ENCODE data around the gene ATG12. TPM values are rescaled to one million over a fixed set of nuclear protein-coding genes. Genes with fewer than 3 reads are reported as not detected.

ATG12 gene
- total RNA-seq, 2 donors from 2014 or later = 32.6 to 89.8 TPM

- TF ChIP-seq, protein P1, sequence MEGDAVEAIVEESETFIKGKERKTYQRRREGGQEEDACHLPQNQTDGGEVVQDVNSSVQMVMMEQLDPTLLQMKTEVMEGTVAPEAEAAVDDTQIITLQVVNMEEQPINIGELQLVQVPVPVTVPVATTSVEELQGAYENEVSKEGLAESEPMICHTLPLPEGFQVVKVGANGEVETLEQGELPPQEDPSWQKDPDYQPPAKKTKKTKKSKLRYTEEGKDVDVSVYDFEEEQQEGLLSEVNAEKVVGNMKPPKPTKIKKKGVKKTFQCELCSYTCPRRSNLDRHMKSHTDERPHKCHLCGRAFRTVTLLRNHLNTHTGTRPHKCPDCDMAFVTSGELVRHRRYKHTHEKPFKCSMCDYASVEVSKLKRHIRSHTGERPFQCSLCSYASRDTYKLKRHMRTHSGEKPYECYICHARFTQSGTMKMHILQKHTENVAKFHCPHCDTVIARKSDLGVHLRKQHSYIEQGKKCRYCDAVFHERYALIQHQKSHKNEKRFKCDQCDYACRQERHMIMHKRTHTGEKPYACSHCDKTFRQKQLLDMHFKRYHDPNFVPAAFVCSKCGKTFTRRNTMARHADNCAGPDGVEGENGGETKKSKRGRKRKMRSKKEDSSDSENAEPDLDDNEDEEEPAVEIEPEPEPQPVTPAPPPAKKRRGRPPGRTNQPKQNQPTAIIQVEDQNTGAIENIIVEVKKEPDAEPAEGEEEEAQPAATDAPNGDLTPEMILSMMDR (IDR thresholded peaks at IDR 0.05) = no peak
- Histone ChIP-seq H3K9me3 (no peaks in the 10 kb centered on the region), H3K36me3 (no peaks in the 10 kb centered on the region), H3K4me3 (no peak overlapping the region), H3K27ac (no peak overlapping the region), H3K4me1 (ENCODE audit: control insufficient read depth in 1 of 2, low read depth in 2 of 2) (peaks cover 0 to under 1% of the 10 kb centered on the region in 2 donors), H3K27me3 (replicated peaks; ENCODE audit: insufficient read depth) (no peaks in the 10 kb centered on the region)
- DNase-seq (ENCODE audit: low spot score) = no peak
- ATAC-seq (ENCODE audit: insufficient number of reproducible peaks, low FRiP score, low read depth) = no peak
Observed at GRCh38 chr5:115806986-115807653, 34.2 kb downstream of the ATG12 start.

DNA sequence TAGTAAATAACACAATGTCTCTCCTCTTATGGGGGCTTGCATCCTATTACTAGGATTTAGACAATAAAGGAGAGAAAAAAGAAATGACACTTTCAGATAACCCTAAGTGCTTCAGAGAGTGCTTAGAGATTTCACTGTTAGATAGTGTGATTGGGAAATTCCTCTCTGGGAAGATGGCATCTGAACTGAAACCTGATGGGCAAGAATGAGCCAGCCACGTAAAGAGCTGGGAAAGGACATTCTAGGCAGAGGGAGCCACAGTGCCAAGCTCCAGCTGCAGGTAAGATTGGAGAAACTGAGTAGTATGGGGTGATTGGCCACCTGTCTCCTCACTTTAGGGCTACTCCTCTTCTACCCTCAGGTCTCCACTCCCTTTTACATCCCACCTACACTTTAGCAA is 39.4 kb downstream of the ATG12 start:
- ATAC-seq (ENCODE audit: insufficient number of reproducible peaks, low FRiP score, low read depth) = no peak
- TF ChIP-seq, protein P1 (IDR thresholded peaks at IDR 0.05) = no peak
- Histone ChIP-seq H3K4me3 (no peak overlapping the region), H3K4me1 (ENCODE audit: control insufficient read depth in 1 of 2, low read depth in 2 of 2) (no peaks in the 10 kb centered on the region), H3K27ac (no peak overlapping the region), H3K9me3 (no peaks in the 10 kb centered on the region), H3K27me3 (replicated peaks; ENCODE audit: insufficient read depth) (no peaks in the 10 kb centered on the region), H3K36me3 (no peaks in the 10 kb centered on the region)
- DNase-seq (ENCODE audit: low spot score) = no peak

DNA sequence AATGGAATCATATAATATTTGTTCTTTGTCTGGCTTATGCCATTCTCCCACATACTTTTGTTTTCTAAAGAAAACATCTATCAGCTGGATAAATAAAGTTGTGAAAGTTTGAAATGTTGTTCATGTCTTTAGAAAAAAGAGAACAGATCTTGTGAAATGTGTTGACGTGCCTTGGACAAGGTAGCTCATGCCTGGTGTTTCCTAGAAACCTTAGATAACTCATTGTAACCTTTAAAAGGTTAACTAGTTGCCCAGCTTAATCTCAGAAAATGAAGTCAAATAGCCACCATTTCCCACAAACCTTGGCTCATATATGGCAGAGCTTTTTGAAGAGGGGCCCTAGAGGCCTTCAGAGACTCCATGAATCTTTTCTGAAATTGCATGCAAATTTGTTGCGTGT is 40.2 kb downstream of the ATG12 start:
- Histone ChIP-seq H3K36me3 (no peaks in the 10 kb centered on the region), H3K9me3 (no peaks in the 10 kb centered on the region), H3K4me1 (ENCODE audit: control insufficient read depth in 1 of 2, low read depth in 2 of 2) (no peaks in the 10 kb centered on the region), H3K27ac (no peak overlapping the region), H3K27me3 (replicated peaks; ENCODE audit: insufficient read depth) (no peaks in the 10 kb centered on the region), H3K4me3 (no peak overlapping the region)
- no peak for DNase-seq (ENCODE audit: low spot score)
- TF ChIP-seq, protein P1 (IDR thresholded peaks at IDR 0.05) = no peak
- no peak for ATAC-seq (ENCODE audit: insufficient number of reproducible peaks, low FRiP score, low read depth)

GRCh38 chr5:115800108-115800507 is 41.3 kb downstream of the ATG12 start:
- H3K4me1 ChIP-seq (ENCODE audit: control insufficient read depth in 1 of 2, low read depth in 2 of 2) = no peaks in the 10 kb centered on the region
- no peaks in the 10 kb centered on the region for H3K27me3 ChIP-seq (replicated peaks; ENCODE audit: insufficient read depth)
- no peak for DNase-seq (ENCODE audit: low spot score)
- H3K4me3 ChIP-seq = no peak overlapping the region
- no peaks in the 10 kb centered on the region for H3K36me3 ChIP-seq
- TF ChIP-seq, protein P1 (IDR thresholded peaks at IDR 0.05) = no peak
- no peak overlapping the region for H3K27ac ChIP-seq
- no peaks in the 10 kb centered on the region for H3K9me3 ChIP-seq
- ATAC-seq (ENCODE audit: insufficient number of reproducible peaks, low FRiP score, low read depth) = no peak

DNA sequence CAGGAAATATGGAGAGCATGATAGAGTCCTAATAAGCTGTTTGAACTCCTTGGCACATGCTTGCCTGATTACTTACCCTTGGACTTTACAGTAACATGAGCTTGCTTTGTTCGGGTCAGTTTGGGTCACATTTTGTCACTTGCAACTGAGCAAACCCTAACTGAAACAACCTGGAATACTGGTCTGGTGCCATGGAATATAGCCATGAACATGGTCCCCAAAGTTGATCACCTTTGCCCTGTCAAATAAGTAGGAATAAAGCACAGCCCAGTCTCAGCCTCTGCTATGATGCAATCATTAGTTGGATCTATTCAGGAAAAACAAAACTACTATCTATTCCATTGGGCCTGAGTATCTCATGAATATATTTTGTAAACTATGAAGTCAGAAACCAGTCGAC is 43.1 kb downstream of the ATG12 start:
- H3K4me1 ChIP-seq (ENCODE audit: control insufficient read depth in 1 of 2, low read depth in 2 of 2) = no peaks in the 10 kb centered on the region
- TF ChIP-seq, protein P1 (IDR thresholded peaks at IDR 0.05) = no peak
- no peak overlapping the region for H3K27ac ChIP-seq
- no peaks in the 10 kb centered on the region for H3K27me3 ChIP-seq (replicated peaks; ENCODE audit: insufficient read depth)
- DNase-seq (ENCODE audit: low spot score) (no peak), ATAC-seq (ENCODE audit: insufficient number of reproducible peaks, low FRiP score, low read depth) (no peak)
- H3K36me3 ChIP-seq = no peaks in the 10 kb centered on the region
- no peaks in the 10 kb centered on the region for H3K9me3 ChIP-seq
- no peak overlapping the region for H3K4me3 ChIP-seq

Measured in thoracic aorta (tissue), 2 donors.